Hypothalamus (tissue), 51 donors: ENCODE measurements around the gene GDF2.

ENCODE experiments used
- DNase-seq, 51 donors: peaks; one replicate each; lab custom pipeline; 2025; lab: John Stamatoyannopoulos, UW

GDF2 gene

DNA sequence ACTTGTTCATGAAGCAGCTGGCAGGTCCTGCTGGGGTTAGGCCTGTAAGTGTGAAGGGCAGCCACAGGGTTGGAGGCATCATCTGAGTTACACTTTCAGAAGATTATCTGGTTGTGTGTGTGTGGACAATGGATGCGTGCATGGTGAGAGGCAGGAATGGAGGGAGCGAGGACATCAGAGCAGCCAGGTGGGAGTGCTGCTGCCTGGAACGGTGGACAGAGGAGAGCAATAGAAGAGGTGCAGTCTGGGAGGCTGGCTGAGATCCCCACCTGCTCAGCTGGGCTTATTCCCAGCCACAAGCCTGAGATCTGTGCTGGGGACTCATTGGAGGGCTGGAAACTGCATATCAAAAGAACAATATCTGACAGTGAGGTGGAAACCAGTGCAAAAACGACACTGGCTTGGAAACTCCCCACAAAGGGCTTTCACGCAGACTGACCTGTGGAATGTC is 44.0 kb downstream of the GDF2 start:
- DNase-seq: no peak

- DNase-seq: no peak
Measured at GRCh38 chr10:47366731-47367460, 44.6 kb downstream of the GDF2 start.

DNA sequence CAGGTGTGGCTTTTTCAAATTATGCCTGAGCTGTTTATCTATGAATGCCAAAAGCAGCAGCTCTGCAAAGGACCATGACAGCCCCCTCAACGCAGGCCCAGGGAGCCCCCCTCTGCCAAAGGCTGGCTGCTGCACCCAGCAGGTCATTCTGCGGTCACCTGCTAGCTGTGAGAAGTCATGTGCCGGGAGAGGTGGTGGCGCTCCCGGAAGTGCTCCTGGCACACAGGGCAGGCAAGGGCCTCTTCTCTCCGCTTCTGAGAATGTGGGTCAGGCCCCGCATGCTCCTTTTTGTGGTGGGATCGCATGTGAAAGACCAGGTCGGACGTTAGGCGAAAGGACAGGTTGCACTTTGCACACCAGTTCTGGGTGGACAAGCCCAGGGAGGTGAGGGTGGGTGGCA is 45.4 kb downstream of the GDF2 start:
- DNase-seq: no peak

DNA sequence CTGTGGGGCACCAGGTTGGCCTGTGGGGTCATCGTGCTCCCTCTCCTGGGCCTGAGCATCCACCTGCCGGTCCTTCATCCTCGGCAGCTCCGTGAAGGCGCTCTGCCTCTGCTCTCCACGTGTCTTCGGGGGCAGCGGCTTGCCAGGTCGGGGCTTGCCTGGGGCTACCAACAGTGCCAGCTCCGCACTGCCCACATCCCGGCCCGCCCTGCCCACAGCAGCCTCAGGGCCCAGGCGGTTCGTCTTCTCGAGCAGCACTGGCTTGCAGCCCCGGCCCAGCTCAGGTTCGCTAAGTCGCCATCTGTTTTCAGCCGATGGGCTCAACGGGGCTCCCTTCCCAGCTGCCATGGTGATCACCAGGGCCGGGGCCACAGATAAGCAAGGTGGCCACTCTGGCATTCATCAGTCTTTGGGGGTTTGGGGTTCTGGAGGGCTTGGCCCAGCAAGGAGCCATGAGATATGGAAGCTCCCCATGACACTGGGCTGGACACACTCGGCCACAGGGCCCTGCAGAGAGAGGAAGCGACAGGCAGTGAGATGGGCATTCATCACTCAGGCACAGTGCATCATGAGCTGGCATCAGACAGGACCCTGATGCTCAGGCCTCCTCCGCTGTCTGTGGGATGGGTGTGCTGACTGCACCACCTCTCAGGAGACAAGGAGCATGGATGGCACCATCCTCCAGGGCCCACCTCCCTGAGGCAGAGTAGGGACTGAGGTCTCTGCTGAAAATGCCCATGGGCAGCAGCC is 46.4 kb downstream of the GDF2 start:
- DNase-seq: no peak

DNA sequence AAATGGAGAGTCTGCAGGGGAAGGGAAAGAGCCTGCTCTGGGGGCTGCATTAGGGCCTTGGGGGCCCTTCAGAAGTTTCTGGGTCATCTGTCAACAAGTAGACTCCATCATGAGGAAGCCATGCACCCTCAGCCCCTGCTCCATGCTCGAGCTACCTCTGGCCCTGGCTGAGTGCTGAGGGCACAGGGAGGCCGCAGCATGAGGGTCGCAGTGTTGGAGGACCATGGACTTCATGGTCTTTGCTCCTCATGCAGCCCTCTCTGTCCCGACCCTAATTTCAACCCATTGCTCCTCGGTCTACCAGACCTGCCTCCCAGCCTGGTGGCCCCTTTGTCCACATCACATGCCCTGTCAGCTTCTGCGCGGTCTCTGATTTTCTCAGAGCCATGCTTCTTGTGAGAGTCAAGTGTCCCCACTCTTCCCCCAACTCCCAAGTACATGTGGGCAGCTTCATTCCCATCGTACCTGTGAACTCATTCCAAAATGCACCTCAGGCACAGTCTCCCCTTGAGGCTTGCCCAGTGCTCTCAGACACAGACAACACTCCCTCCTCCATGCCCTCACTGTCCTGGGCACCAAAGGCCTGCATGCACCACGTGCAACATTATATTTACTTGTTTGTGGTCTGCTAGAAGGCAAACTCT is 47.1 kb downstream of the GDF2 start:
- no peak for DNase-seq

DNA sequence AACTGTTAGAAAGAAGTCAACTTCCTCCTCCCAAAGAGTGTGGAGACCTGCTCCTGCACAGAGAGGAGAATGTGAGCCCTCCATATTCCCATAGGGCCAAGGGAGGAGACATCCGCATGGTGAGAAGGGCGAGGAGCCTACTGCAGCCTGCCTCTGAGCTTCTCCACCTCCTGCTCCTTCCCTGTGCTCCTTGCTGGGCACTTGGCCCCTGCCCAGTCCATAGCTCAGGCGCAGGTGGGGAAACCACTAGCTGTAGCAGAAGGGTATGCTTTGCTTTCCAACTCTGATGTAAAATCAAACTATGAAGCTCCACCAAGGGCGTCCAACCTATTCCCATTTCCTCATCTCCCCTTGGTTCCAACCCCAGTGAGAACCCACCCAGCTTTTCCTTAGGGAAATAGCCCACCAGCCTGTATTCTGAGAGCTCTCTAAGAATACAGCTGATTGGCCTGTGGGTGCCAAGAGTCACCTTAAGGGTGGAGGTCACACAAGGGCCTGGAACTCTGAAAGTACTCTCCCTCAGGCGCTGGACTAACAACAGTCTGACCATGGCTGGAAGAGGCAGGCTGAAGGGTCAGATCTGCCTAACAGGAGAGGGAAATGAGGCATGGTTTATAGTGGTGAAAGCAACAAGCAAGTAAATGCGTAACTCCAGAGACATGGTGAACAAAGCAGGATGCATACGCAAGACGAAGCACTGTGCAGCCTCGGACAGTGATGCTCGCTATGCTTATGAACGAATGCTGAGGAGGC is 47.9 kb downstream of the GDF2 start:
- DNase-seq: no peak

GRCh38 chr10:47370878-47371277 is 48.6 kb downstream of the GDF2 start:
- no peak for DNase-seq

GRCh38 chr10:47371629-47372485 is 49.6 kb downstream of the GDF2 start:
- DNase-seq: no peak

- no peak for DNase-seq
Measured at GRCh38 chr10:47372726-47373125, 50.5 kb downstream of the GDF2 start.

DNA sequence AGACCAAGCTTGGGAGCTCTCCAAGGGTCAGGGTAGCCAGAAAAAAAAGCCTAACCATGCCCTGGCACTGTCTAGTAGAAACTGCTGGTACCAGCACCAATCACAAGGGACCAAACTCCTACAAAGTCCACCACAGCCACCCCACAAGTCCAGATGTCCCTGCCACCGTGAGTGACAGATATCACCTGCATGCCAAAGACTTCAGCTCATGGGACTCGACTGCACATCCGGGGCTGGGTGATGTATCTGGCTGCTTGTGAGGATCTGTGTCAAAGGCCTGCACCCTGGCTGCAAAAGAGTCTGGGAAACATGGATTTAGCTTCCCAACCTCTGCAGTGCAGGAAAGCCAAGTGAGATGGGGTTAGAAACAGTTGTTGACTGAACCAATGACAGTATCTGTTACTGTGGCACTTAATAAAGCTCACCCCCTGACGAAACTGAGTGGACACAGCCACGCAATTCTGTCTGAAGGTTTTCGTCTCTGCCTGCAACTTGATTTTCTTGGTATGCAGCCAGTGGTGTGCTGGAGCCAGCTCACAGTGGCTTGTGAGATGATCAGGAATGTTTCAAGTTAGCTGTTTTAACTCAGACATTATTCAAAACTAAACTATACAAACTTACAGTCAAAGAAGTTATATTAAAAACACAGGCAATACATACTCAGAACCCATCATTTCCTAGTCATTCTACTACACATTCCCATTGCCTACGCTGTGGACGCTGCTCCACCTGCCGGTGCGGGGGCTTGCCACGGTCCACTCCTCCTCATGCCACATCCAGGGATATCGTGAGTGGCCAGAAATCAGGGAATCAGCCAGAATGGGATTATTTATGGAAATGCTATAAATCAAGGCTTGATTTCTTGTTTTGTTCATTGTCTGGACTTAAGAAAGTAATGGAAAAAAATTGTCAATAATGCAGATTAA is 52.6 kb downstream of the GDF2 start:
- DNase-seq: no peak

- peak in 1 of 51 donors; percentile 47 for DNase-seq
Measured at GRCh38 chr10:47376522-47377220, 54.4 kb downstream of the GDF2 start.
